Measurements from ENCODE around the gene RFK.

DNA sequence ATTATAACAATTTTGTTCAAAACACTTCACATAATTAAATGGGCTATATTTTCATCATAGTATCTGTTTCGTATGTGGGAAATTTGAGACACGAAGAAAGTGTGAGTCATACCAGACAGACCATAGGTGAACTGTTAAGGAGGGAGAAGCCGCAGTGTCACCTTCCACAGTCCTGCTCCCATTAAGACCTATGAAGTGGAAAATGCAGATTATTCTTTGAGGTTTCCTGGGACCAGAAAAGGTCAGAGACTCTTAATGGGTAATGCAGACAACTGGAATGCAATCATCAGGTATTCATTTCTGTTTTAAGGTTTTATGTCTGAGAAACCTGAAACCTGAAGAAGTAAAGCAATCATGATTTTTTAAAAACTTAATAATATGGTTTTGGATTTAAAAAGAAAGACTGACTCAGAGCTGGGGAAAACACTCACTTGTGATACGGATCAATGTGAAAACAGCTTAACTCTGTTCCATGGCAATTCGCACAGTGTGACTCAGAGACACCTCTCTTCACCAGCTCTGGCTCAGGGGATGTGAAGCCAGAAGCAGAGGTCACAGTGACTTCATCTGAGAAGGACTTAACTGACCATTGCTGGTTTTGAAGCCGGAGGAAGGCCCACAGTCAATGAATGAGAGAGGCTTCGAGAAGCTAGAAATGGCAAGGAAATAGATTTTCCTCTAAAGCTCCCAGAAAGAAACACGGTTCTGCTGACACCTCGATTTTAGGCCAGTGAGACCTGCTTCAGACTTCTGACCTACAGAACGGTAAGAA lies 47.5 kb upstream of the RFK start:
- TF ChIP-seq ELF1 (IDR thresholded peaks at IDR 0.05; ENCODE audit: borderline replicate concordance, low read depth) = no peak
- TF ChIP-seq EZH2 (IDR thresholded peaks at IDR 0.05) = no peak
- no peak for TF ChIP-seq YY1 (IDR thresholded peaks at IDR 0.05; ENCODE audit: extremely low read depth, insufficient replicate concordance, low read depth, low read length)
- no peak for TF ChIP-seq POLR2A (IDR thresholded peaks at IDR 0.05; ENCODE audit: borderline replicate concordance, extremely low read depth, insufficient read depth, insufficient read length)
- TF ChIP-seq, protein P1, sequence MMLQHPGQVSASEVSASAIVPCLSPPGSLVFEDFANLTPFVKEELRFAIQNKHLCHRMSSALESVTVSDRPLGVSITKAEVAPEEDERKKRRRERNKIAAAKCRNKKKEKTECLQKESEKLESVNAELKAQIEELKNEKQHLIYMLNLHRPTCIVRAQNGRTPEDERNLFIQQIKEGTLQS (IDR thresholded peaks at IDR 0.05) = no peak
- TF ChIP-seq SIN3A (IDR thresholded peaks at IDR 0.05; ENCODE audit: low read depth) = no peak
- TF ChIP-seq CEBPB (IDR thresholded peaks at IDR 0.05; ENCODE audit: low read depth) = no peak
- TF ChIP-seq, protein P2, sequence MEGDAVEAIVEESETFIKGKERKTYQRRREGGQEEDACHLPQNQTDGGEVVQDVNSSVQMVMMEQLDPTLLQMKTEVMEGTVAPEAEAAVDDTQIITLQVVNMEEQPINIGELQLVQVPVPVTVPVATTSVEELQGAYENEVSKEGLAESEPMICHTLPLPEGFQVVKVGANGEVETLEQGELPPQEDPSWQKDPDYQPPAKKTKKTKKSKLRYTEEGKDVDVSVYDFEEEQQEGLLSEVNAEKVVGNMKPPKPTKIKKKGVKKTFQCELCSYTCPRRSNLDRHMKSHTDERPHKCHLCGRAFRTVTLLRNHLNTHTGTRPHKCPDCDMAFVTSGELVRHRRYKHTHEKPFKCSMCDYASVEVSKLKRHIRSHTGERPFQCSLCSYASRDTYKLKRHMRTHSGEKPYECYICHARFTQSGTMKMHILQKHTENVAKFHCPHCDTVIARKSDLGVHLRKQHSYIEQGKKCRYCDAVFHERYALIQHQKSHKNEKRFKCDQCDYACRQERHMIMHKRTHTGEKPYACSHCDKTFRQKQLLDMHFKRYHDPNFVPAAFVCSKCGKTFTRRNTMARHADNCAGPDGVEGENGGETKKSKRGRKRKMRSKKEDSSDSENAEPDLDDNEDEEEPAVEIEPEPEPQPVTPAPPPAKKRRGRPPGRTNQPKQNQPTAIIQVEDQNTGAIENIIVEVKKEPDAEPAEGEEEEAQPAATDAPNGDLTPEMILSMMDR (IDR thresholded peaks at IDR 0.05 in 2 of 3, conservative IDR thresholded peaks at IDR 0.05 in 1 of 3; ENCODE audit: borderline replicate concordance in 1 of 3, insufficient read depth in 1 of 3, low read depth in 2 of 3, low read length in 2 of 3) = no peak
- no peak for TF ChIP-seq ZBTB33 (IDR thresholded peaks at IDR 0.05; ENCODE audit: extremely low read depth, insufficient replicate concordance, low read length)
- TF ChIP-seq POLR2AphosphoS5 (IDR thresholded peaks at IDR 0.05; ENCODE audit: low read depth, low read length) = no peak
- TF ChIP-seq SP1 (IDR thresholded peaks at IDR 0.05; ENCODE audit: low read depth) = no peak
- no peak for TF ChIP-seq JUND (IDR thresholded peaks at IDR 0.05)

Data from HCT116 (cell line).